ENCODE measurements around the gene PHC2.

The PHC2 gene

DNA sequence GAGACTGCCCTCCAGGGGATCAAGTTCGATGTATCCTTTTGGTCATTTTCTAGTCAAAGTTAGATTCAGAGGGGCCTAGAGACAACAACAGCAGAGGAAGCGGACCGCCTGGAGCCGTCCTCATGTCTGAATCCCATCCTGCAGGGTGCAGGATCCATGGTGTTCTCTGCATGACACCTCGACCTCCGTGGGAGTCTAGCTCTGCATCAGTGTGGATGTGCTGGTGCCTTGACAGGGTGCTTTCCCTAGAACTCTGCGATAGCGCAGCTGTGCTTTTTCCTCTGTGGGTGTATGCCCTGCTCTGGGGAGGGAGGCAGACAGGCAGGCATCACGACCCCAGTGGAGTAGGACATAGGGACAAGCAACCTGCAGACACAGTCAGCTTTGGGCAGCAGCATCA, 61.8 kb downstream of the PHC2 start:
- DNase-seq: no peak

DNA sequence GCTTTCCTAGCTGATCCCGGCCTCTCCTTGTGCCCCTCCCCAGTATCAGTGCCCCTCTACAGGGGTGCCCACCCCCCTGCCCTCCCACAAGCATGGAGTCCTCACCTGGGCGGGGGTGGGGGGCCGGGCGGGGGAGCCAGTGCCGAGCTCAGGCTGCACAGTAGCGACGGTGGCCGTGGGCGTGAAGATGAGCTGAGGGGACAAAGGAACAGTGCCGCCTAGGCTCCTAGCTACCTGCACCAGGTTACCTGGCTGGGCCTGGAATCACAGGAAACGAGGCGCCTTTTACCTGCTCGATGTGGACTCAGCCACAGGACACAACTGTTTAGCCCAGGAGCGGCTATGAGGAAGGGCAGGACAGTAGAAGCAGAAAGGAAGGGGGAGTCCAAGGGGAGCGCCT, 62.5 kb downstream of the PHC2 start:
- no peak for DNase-seq

DNA sequence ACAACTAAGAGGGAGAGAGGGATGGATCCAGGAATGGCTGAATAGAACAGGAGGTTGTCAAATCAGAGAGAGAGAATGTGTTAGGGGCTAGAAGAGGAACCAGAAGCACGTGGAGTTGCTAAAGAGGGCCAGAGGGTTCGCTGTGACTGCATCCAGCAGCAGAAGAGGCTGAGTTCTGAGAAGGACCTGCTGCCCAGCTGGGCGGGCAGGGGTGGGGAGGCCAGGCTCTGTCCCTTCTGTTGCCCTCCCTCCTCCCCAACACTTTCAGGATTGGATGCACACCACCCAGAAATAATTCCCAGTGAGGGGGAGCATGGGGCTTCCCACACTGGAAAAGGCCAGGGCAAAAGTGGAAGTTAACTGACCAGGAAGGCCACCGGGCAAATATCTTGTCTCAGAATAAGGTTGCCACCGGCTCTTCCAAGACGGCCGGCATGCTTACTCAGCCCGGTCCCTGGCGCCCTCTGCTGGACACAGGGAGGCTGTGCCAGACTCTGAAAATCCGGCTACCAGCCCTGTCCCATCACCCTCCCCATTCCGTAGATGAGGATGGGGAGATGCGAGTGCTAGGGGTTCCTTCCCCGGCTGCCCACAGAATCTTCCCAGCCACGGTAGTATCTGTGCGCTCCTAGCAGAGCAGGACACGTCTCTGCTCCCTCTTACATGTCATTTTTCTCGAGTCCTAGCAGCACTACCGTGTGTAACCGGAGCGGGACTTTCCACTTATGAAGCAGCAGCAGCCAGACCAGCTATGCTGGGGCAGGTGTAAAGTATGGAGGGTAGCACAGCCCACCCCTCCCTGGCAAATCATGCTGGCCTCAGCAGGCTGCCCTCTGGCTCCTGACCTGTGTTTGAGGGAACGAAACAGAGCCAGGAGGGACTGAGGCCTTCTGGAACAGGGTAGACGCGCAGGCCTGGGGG, 63.1 kb downstream of the PHC2 start:
- DNase-seq: peak; percentile 72 to 77

DNA sequence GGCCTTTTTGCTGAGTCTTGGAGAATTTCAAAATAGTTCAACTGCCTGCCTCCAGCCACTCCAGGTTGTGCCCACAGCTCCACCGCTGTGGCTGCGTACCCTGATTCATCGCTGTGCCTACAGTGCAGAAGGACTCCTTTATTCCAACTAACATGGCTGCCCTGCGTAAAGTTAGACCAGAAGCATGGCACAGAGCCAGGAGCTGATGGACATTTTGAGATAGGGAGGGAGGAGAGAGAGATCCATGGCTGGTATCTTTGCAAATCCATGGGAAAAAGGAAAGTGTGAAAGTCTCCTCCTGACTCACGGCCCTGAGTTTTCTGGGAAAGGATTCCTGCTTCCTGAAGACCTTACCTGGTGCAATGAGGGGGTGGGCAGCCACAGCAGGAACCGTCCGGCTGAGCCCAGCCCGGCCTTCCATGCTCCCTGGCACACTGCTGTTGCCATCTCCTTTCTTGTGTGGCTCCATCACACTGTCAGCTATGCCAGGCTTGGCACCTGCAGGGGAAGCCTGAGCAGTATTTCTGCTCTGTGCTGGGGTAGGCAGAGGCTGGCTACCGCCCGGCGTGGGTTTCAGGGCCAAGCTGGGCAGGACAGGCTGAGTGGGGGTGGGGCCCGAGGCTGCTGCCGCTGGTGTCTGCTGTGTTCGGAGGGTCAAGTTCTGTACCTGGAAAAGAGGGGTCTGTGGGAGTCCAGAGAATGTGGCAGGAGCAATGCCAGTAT, 64.0 kb downstream of the PHC2 start:
- DNase-seq: no peak

DNA sequence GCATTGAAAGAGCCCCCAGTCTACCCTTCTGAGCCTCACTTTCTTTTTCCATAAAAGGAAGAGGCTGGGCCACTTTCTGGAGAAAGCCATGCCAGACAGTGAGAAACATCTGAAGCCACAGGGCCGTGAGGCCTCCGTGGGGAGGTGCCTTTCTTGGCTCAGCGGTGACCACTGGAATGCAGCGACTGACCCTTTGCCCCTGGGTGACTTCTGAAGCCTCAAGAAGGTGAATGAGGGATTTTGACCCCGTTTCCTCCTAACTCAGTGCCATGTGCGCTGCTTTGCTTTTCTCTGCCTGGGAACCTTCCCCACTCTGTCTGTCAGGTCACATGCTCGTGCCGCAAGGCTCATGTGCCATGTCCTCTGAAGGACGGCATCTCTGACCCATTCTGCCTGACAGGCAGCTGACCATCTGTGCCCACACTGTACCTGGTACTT, 65.3 kb downstream of the PHC2 start:
- DNase-seq: no peak

DNA sequence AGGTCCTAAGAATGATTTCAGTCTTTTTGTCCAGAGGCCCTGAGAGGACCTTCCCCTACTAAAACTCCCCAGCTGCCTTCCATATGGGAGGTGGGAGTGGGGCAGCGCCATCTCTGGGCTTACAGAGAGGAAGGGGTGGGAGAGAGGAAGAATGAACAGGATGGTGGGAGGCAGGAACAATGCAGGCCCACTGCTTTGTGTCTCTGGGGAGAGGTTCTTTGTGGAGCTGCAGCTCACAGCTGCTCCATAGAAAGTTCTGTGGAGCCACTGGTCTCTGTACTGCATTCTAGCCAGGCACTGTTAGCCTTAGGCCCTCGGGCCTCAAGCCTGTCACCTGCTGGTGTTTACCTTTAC, 66.4 kb downstream of the PHC2 start:
- no peak for DNase-seq

DNA sequence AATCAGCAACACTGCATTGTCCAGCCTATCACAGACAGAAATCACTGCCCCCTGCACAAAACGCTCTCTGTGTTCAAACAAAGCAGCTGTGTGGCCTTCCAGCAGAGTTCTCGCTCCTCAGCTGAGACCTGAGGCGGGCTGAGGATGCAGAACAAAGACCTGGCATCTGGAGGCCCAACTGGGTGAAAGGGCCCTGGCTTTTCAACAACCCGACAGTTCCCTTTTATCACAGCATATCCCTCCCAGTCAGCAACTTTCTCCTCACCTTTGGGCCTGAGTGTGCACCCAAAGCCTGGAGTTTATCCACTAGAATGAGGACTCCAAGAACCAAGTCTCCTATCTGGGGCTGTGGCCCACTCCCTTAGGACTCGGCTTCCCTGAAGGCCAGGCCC, 67.4 kb downstream of the PHC2 start:
- DNase-seq: no peak

DNA sequence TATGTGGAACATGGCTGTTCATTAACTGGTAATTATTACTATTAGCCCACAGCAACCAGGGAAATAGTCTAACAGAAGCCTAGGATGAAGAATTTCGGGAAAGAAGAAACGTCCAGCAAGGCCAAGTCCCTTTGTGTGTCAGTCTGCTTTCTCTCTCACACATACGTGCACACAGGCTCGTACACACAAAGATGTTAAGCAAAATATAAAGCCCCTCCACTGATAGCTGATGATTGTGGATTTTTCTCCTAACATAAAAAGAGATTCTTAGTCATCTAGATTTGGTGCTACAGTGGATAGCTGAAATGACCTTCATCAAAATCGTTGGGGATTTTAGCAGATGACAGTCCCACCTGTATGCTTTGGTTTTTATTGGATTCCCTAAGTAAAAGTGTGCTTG, 67.9 kb downstream of the PHC2 start:
- DNase-seq: no peak

DNA sequence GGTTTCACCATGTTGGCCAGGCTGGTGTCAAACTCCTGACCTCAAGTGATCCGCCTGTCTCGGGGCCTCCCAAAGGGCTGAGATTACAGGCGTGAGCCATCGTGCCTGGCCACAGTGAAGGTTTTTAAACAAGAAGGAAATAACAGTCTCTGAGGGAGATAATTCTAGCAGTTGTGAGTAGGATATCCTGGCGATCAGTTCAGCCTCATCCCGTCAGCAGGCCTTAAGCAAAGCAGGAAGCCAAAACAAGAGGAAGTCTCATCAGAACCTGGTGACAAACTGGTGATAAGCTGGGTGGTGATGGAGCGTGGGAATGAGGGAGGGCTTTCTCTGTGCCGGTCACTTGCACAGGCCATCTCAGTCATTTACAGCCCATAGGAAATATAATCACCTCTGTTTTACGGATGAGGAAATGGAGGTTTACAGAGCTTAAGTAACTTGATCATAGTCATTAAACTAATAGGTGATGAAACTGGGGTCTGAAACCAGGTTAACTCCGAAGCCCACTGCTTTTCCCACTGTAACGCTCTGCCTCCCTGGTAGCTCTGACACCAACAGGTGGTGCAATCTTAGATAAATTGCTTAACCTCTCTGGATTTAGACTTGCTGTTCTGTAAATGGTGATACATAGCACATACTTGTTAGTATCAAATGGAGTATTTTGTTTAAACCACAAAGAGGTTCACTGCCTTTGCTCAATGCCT, 69.2 kb downstream of the PHC2 start:
- DNase-seq: no peak

DNA sequence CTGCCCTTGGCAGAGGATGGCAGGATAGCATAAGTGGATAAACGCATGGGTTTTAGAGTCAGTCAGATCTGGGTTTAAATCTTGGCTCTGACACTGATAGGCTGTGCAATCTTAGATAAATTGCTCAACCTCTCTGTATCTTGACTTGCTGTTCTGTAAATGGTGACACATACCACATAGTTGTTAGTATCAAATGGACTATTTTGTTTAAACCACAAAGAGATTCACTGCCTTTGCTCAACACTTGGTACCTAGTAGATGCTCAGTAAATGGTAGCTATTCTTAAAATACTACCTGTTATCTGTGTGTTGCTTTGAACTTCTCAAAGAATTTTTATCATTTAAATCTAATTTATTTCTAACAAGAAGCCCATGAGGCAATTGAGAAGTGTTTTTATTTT, 70.5 kb downstream of the PHC2 start:
- no peak for DNase-seq

DNA sequence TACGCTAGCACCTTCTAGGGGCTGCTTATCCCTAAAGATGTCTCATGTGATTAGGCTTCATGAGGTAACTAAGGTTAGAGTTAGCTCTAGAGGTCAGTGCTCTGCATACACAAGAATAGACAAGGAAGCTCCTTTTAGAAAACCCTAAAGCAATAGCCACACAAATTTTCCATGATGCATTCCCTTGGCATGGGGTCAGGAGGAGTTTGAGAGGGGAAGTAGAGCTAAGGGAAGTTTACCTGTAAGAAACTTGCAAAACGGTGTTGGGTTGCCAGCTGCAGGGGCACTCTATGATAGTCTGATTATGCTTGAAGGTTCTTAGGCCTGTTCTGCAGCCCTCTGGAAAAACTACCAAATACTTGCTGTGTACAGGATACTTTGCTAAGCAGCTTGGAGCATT, 71.0 kb downstream of the PHC2 start:
- no peak for DNase-seq

DNA sequence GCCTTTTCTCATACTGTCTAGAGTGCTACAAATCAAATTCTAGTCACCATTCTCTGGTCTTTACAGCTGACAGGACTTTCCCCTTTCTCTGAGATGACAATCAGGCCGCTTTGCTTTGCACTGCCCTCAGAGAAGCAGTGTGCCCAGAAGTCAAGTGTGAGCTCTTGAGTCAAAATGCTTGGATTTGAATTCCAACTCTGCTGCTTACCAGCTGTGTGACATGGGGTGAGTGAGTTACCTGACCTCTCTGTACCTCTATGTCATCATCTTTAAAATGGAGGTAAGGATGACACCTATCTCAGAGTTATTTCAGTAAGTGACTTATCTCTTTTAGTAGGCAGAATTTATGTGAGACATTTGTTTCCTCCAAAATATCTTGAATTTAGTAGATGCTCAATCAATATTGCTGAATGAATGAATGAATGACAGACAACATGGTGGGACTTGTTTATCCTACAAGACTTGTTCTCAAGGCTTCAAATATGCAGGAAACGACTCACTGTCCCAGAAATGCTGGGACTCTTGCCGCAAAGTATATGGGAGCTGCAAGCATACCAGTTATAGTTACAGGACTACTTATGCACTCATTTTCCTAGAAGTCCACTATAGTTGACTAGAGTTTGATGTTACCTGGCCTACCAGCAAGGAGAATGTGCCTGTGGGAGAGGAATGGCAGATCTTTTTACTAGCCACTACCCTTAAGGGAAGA, 71.9 kb downstream of the PHC2 start:
- DNase-seq: no peak

DNA sequence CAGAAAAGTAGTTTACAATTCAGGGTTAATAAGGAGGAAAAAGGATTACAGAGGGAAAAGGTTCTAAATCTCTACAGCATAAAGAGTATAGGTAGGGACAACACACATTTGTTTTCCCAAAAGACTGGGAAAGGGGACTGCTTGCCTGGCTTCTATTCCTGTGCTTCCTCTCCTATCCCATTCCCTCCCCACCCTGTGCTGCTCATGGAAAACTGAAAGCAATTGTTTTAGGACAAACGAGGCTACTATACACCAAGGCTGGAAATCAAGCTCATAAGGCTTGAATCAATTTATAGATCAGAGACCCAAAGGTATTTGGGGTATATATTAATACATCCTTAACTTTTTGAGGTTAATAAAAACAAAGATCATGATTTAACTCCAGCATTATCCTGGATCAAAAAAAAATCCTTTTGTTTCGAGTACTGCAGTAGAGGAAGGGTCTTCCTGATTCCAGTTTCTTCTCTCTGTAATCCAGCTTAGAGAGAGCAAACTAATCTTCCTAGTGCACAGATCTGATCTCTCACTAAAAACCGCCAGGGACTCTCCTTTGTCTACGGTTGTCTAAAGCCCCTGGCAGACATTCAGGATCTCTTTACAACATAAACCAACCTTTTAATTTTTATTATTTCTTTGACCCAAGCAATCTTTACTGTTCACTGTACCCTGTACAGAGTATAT, 72.6 kb downstream of the PHC2 start:
- no peak for DNase-seq

DNA sequence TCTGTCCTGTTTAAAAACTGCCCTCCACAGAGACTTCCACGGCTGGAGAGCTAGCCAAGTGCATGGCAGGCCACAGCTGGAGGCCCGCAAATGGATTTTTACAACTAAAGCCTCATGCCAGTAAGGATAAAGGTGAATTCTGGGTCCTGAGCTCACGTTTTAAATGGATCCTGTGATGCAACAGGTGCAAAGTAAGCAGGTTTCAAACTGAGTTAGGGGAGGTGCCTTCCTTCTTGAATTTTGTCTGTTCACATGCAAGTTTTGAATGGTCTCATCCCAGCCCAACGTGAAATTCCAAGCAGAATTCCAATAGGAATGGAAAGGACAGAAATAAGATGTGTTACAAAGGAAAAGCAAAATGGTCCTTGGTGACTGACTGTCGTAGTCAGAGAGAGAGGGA, 73.8 kb downstream of the PHC2 start:
- DNase-seq: no peak

DNA sequence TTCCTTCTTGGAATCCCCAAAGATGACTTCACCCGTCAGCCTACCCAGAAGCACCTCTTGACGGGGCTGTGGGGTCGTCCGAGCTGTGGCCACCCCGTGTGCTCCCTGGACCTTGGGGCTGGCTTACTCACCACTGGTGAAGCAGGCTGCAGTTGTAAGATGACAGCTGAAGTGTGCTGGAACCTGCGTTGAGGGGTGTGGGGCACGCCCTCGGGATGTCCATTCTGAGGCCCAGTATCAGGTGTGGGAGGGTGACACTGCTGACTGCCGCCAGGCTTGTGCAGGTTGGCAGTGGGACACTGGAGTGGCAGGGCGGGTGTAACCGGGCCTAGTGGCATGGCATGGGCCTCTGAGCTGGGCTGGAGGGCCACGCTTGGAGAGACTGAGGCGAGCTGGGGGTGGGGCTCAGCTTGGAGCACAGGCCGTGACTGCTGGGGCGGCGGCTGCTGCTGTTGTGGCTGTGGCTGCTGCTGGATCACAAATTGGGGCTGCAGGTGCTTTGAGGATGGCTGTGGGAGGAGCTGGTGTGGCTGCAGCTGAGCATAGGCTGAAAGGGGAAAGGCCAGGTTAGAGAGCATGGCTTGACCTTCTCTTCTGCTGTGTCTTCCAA, 76.1 kb downstream of the PHC2 start:
- no peak for DNase-seq

DNA sequence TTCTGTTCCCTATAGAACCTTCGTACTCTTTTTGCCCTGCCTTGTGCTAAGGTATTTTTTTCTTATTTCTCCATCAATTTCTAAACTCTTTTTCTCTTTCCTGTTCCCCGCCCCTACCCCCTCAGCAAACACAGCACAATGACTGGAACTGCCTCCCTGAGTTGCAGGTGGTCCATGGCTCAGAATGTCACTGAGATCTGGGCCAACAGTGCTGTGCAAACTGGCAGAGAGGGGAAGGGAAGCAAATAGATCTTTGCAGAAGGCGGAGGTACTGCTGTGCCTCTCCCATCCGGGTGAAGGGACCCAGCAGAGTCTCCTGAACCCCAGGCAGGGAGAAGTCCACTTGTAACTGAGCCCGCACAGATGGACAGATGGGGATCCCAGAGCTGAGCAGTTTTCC, 77.4 kb downstream of the PHC2 start:
- no peak for DNase-seq

DNA sequence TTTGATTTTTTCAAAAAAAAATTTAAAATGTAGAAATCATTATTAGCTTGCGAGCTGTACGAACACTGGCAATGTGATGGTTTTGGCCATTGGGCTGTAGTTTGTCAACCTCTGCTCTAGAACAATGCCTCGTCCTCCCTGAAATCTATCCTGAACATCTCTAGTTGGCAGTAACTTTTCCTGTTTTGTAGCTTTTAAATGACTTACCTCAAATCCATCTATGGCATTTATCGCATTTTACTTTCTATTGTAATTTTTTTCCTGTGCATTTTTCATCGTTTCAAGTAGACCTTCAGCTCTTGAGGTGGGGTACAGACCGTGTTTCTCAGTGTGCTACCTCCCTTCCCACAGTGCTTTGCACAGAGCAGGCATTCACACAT, 79.6 kb downstream of the PHC2 start:
- no peak for DNase-seq

DNA sequence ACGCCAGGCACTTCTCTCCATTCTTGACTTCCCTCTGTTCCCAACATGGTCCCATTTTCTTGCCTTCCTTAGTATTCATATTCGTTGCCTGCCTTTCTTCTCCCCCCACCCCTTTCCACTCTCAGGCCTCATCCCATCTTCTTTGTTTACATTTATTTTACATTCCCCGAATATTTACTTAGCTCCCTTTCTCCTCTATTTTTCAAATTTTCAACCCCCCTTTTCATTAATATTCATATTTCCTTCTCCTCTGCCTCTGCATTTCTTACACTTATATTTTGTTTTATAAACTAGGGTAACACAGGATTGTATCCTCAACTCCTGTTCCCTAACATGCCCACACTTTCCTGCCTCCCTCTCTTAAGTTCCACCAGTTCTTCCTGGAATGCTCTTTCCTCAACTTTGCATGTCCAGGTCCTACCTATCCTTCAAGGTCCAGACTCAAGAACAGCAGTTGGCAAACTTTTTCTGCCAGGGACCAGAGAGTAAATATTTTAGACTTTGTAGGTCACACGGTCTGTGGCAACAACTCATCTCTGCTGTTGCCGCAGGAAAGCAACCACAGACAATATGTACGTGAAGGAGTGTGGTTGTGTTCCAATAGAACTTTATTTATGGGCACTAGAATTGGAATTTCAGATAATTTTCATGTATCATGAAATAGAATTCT, 80.1 kb downstream of the PHC2 start:
- no peak for DNase-seq

DNA sequence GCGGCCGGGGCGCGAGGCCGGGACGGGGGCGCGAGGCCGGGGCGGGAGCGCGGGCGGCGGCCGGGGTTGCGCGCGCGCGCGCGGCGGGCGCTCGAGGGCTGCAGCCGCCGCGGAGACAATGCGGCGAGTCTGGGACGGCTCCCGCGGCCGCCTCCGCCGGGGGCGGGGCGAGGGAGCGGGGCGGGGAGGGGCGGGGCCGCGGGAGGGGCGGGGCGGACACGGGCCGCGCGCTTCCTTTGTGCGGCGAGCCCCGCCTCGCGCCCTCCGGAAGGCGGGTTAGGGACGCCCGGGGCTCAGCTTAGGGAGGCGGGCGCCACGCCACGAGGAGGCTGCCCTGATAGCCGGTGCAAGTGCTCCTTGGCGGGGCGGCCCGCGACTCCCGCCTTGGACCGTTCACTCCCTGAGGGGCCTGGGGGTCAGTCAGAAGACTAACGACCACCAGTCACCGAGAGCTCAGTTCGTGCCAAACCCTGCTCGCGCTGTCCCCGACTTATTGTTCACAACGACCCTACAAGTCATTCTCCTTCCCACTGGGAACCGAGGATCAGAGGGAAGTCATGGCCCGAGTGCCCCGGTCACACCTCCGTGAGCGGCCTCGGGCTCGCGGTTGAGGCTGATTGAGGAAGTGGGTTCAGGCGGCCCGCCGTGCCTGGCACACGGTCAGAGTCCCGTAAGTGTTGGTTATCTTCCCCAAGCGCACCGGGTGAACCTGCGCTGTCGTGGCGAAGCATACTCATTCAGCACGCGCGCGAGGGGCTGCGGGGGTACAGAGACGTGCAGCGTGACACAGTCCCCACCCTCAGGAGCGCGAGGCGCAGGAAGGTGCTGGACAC, 80.9 kb downstream of the PHC2 start:
- peak; percentile 73 to 80 for DNase-seq

DNA sequence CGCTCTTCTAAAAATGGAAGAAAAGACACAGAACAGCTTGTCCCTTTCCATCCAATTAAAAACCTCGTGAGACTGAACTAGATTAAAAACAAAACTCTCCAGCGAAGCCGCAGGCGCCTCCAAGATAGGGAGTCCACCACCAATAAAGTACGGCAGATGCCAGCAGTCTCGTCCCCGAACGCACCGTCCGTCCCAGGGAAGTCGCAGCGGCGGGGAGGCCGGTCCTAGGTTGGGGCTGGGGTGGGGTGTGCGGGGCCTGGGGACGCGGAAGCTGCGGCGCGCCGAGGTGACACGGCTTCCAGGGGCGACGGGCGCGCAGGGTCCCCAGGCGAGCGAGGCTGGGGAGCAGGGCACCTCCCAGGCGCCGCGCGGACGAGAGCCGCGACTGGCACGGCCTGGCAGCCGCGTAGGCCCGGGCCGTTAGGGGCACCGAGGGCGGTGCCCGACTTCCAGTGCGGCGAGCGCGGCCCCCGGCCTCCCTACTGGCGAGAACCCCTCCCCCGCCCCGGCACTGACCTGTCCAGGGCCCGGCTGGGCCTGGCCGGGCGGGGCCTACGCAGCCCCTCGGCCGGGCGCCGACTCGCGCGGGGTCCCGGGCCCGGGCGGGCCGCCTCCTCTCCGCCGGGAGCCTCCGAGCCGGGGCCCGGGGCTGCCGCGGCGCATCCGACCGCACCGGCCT, 81.7 kb downstream of the PHC2 start:
- DNase-seq: no peak

Data from SHP77 (cell line).